ENCODE measurements around the gene PPARG. TPM values are rescaled to one million over a fixed set of nuclear protein-coding genes. Genes with fewer than 3 reads are reported as not detected.
"Not testable (repeated sequence)": the region's sequence is repeated elsewhere in the genome, so short reads cannot be mapped to it uniquely, and the experiment has no call there.

Gene PPARG
- total RNA-seq, 4 donors from 2014 or later = 9.7 to 17.8 (median 11.7) TPM

- 67% methylated on average over 5 of the region's 5 CpGs for WGBS
Observed at GRCh38 chr3:12476238-12476897, 187.5 kb downstream of the PPARG start.

GRCh38 chr3:12477256-12477655 lies 188.4 kb downstream of the PPARG start:
- Histone ChIP-seq H3K9me3 (no peaks in the 10 kb centered on the region), H3K27me3 (no peaks in the 10 kb centered on the region), H3K4me1 (peaks cover 10% of the 10 kb centered on the region), H3K36me3 (no peaks in the 10 kb centered on the region), H3K4me3 (no peak overlapping the region), H3K27ac (no peak overlapping the region)
- DNase-seq (ENCODE audit: low spot score in 2 of 2) = peak in 1 of 2 donors; percentile 52
- WGBS = 91% methylated on average over 5 of the region's 5 CpGs
- TF ChIP-seq POLR2AphosphoS5 (IDR thresholded peaks at IDR 0.05) = no peak
- no peak for TF ChIP-seq POLR2A (IDR thresholded peaks at IDR 0.05)
- no peak for TF ChIP-seq EP300 (IDR thresholded peaks at IDR 0.05)

More at GRCh38 chr3:12476238-12476897, 187.5 kb downstream of the PPARG start:
- Histone ChIP-seq H3K4me3 (no peak overlapping the region), H3K27me3 (no peaks in the 10 kb centered on the region), H3K27ac (no peak overlapping the region), H3K9me3 (no peaks in the 10 kb centered on the region), H3K4me1 (peaks cover 10% of the 10 kb centered on the region), H3K36me3 (no peaks in the 10 kb centered on the region)
- TF ChIP-seq CTCF (IDR thresholded peaks at IDR 0.05) (no peak), POLR2AphosphoS5 (IDR thresholded peaks at IDR 0.05) (no peak), EP300 (IDR thresholded peaks at IDR 0.05) (no peak)
- no peak for DNase-seq (ENCODE audit: low spot score in 2 of 2)

DNA sequence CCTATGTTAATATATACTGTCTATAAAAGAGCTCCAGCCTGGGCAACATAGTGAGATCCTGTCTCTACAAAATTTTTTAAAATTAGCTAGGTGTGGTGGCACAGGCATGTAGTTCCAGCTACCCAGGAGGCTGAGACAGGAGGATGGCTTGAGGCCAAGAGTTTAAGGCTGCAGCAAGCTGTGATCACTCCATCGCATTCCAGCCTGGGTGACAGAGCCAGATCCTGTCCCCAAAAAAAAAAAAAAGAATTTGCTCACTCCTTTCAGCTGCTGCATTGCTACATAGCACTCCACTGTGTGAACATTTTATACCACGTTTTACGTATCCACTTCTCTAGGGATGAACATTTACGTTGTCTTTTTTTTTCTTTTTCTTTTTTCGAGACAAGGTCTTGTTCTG lies 189.5 kb downstream of the PPARG start:
- H3K4me3 ChIP-seq = no peak overlapping the region
- no peak for DNase-seq (ENCODE audit: low spot score in 2 of 2)
- TF ChIP-seq EP300 (IDR thresholded peaks at IDR 0.05) (no peak), CTCF (IDR thresholded peaks at IDR 0.05) (no peak), POLR2A (IDR thresholded peaks at IDR 0.05) (no peak), POLR2AphosphoS5 (IDR thresholded peaks at IDR 0.05) (no peak)
- peaks cover 12% of the 10 kb centered on the region for H3K4me1 ChIP-seq
- H3K36me3 ChIP-seq = no peaks in the 10 kb centered on the region
- no peak overlapping the region for H3K27ac ChIP-seq
- H3K27me3 ChIP-seq = no peaks in the 10 kb centered on the region
- H3K9me3 ChIP-seq = no peaks in the 10 kb centered on the region
- WGBS = 88% methylated on average over 5 of the region's 5 CpGs

- H3K4me1 ChIP-seq = peaks cover 18% of the 10 kb centered on the region
- H3K27ac ChIP-seq; H3K36me3 ChIP-seq; H3K4me3 ChIP-seq; H3K9me3 ChIP-seq; DNase-seq (ENCODE audit: low spot score in 2 of 2); H3K27me3 ChIP-seq: not testable (repeated sequence)
- WGBS = 87% methylated on average over 3 of the region's 3 CpGs
Observed at GRCh38 chr3:12479198-12479597, 190.3 kb downstream of the PPARG start.

DNA sequence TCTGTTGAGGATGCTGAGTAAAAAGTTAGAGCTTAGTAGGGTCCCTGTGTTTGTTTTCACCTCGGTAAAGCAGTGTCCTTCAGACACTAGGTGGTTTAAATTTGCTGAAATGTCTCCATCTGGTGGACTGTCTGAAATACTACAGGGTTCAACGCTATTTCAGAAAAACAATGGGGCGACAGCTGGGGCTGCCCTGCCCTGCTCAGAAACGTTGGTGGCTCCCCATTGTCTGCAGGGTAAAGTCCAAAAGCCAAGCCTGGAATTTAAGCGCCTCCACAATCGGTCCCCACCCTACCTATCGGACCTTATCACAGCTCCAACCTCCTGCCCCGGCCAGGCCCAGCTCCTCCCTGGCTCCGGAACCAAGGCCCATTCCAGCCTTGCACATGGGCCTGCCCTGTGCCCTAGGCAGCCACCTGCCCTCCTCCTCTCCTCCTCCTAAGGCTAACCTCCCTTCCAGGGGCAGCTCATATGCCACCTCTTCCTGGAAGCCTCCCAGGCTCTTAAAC lies 191.1 kb downstream of the PPARG start:
- 32% methylated on average over 6 of the region's 9 CpGs for WGBS
- no peak for DNase-seq (ENCODE audit: low spot score in 2 of 2)
- Histone ChIP-seq H3K27me3 (no peaks in the 10 kb centered on the region), H3K4me3 (no peak overlapping the region), H3K9me3 (no peaks in the 10 kb centered on the region), H3K36me3 (no peaks in the 10 kb centered on the region), H3K4me1 (peaks cover 20% of the 10 kb centered on the region), H3K27ac (no peak overlapping the region)
- TF ChIP-seq POLR2AphosphoS5 (IDR thresholded peaks at IDR 0.05) (no peak), CTCF (IDR thresholded peaks at IDR 0.05) (peak; percentile 62 to 64)

GRCh38 chr3:12483410-12483809 lies 194.5 kb downstream of the PPARG start:
- Histone ChIP-seq H3K27me3 (no peaks in the 10 kb centered on the region), H3K4me3 (peak overlapping the region; percentile 69), H3K27ac (no peak overlapping the region), H3K36me3 (no peaks in the 10 kb centered on the region), H3K4me1 (peaks cover 25% of the 10 kb centered on the region), H3K9me3 (no peaks in the 10 kb centered on the region)
- no peak for DNase-seq (ENCODE audit: low spot score in 2 of 2)
- WGBS = 14% methylated on average over 1 of the region's 1 CpG
- TF ChIP-seq POLR2AphosphoS5 (IDR thresholded peaks at IDR 0.05) = no peak
- no peak for TF ChIP-seq CTCF (IDR thresholded peaks at IDR 0.05)
- no peak for TF ChIP-seq POLR2A (IDR thresholded peaks at IDR 0.05)
- TF ChIP-seq EP300 (IDR thresholded peaks at IDR 0.05) = no peak

Data from suprapubic skin (tissue), 4 donors.